GM21786 (cell line): Measurements from ENCODE around the gene WDFY3.

Source experiments
- ATAC-seq: cut with Tn5 transposase; IDR thresholded peaks from one replicate; pipeline ENCODE4 v1.9.1; 2021; ENCODE audit not compliant: unreplicated experiment

The WDFY3 gene

DNA sequence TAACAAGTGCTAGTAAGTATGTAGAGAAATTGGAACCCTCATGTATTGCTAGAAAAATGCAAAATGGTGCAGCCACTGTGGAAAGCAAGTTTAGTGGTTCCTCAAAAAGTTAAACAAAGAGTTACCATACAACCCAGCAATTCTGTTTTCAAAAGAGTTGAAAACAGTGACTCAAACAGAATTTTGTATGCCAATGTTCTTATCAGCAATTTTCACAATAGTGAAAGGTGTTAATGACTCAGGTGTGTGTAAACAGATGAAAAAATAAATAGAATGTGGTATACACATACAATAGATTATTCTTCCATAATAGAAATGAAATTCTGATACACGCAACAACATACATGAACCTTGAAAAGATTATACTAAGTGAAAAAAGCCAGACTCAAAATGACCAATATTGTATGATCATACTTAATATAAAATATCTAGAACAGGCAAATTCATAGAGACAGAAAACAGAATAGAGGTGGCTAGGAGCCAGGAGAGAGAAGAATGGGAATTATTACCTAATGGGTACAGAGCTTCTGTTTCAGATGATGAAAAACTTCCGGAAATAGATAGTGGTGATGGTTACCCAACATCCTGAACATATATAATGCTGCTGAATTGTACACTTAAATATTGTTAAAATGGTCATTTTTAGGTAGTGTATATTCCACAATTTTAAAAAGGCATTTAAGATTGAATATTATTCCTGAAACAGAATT is 51.6 kb downstream of the WDFY3 start:
- ATAC-seq, result no peak

DNA sequence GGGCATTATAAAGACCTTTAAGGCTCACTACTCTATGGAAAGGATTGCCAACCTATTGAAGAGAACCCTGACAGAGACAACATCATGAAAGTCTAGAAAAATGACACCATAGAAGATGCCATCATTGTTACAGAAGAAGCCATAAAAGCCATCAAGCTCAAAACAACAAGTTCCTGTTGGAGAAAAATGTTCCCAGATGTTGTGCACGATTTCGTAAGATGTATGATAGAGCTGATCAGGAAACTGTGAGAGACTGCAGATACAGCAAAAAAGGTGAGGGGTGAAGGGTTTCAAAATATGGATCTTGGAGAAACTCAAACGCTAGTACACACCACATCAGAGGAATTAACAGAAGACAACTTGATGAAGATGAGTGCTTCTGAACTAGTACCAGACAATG is 53.3 kb downstream of the WDFY3 start:
- ATAC-seq, result no peak

DNA sequence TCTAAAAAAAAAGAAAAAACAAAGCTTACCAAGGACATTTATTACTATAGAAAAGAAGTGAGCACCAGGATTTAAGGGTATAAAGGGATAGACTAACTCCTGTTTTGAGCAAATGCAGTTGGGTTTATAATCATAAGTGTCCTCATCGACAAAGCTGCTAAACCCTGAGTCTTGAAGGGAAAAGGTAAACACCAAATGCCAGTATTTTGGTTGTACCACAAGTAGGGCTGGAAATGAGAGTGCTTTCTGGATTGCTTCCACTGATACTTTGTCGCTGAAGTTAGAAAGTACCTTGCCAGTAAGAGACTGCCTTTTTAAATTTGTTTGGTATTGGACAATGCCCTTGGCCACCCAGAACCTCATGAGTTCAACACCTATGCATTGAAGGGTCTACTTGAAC is 53.7 kb downstream of the WDFY3 start:
- ATAC-seq, result no peak

DNA sequence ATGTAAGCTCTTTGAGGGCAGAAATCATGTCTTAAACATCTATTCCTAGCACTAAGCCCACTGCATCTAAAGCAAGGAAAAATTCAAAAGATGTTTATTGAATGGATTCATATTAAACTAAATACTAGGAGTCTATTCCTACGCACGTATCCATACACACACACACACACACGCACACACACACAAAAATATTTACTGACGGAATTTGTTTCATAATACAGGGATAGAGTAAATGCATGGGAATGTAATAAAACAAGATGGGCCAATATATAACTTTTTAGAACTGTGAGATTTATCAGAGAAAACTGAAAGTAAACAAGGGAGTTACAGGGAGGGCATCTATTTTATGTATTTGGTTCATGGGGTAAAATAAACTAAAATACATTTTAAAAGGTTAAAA is 57.6 kb downstream of the WDFY3 start:
- ATAC-seq, result no peak

DNA sequence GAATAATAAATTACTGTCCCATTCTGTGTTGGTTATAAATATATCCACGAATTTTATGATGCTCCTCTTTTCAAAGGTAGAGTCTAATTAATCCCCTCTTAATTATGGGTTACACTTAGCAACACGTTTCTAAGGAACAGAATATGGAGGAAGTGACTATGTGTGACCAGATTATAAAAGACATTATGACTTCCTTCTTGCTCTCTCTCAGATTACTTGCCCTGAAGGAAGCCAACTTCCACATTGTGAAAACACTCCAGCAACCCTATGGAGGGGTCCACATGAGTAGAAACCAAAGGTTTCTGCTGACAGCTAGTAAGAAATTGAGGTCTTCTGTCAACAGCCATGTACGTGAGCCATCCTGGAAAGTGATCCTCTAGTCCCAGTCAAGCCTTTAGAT is 59.3 kb downstream of the WDFY3 start:
- ATAC-seq, result no peak

DNA sequence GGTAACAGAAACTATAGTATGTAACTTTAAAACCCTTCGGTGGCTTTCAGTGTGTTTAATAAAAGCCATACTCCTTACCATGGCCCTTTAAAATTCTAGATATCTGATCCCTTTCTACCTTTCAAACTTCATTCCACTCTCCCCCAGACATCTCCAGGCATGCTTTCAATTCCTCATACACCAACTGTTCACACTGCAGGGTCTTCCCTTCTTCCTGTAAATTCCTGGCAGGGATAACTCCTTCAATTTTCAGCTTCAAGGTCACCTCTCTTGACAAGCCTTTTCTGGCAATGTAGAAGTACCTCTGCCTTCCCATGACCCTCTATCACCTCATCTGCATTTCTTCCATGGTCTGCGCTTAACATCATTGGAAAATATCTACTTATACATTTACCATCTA is 60.8 kb downstream of the WDFY3 start:
- no peak for ATAC-seq

DNA sequence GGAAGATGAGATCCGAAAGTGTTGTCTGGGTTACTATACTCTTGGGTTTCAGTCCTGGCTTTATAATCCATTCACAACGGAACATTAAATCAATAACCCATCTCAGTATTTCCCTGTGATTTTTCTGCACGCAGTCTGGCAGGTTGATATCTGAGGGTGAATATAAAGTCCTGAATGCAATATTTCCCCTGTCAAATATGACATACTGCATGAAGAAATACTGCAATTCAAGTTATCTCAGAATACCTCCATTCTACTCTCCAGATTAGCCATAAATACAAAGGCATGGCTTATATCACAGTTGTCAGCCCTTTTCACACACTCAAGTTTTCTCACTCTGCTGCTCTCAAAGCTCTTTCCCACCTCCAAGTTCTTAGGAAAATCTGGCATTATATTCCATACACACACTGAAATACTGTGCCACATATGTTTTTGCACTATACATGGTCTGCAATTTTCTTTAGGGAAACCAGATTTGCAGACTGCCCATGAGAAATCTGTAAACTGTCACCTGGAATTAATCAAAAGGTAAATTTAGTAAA is 64.7 kb downstream of the WDFY3 start:
- no peak for ATAC-seq

DNA sequence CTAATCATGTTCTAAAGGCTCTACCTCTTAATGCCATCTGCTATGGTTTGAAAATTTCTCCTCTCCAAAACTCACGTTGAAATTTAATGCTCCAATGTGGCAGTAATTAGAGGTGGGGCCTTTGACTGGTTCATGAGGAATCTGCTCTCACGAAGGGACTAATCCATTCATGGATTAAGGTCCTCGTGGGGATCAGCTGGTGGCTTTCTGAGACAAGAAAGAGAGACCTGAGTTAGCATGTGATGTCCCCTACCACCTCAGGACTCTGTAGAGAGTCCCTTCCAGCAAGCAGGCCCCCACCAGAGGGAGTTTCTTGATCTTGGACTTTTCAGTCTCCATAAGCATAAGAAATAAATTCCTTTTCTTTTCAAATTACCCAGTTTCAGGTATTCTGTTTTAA is 65.3 kb downstream of the WDFY3 start:
- ATAC-seq, result no peak

DNA sequence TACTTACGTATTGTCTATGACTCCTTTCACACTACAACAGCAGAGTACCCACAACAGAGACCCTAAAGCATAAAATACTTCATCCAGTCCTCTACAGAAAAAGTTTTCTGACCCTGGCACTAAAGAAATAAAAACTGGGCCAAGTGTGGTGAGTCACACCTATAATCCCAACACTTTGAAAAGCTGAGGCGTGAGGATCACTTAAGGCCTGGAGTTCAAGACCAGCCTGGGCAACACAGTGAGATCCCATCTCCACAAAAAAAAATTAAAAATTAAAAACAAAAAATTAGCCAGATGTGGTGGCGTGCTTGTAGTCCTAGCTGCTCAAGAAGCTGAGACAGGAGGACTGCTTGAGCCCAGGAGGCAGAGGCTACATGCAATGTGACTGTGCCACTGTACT is 66.9 kb downstream of the WDFY3 start:
- no peak for ATAC-seq

DNA sequence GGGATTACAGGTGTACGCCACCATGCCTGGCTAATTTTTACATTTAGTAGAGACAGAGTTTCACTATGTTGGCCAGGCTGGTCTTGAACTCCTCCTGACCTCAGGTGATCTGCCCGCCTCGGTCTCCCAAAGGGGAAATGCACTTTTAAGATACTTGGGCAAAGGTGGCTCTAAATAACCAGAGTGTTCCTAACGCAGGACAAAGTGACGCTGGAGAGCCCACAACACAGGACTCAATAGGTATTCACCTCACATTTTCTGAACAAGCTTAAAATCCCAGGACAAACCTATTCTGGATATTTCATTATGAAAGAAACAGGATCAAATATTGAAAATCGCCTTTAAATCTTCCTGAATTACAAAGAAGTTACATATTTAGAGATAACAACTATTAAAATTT is 69.0 kb downstream of the WDFY3 start:
- no peak for ATAC-seq

DNA sequence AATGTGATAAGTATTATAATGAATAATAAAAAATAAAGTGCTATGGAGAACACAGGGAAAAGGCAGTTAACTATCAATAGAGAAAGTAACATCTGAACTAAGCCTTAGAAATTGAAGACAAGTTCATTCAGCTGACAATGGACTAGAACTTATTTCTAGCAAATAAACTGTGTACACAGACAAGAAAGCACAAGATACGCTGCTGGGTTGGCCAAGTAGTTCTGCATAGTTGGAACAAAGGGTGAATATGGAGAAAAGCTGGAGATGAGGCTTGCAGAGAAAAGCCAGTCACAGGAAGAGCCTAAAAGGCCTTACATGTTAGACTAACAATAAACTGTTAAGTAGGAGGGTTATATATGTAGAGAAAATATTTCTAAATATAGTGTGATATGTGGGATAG is 71.2 kb downstream of the WDFY3 start:
- no peak for ATAC-seq

DNA sequence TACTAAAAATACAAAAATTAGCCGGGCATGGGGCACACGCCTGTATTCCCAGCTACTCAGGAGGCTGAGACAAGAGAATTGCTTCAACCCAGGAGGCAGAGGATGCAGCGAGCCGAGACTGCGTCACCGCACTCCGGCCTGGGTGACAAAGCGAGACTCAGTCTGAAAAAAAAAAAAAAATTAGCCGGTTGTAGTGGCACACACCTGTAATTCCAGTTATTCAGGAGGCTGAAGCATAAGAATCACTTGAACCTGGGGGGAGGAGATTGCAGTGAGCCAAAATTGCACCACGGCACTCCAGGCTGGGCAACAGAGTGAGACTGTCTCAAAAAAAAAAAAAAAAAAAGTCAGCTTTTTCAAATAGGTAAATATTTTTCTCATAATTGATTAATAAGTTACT is 71.9 kb downstream of the WDFY3 start:
- no peak for ATAC-seq

DNA sequence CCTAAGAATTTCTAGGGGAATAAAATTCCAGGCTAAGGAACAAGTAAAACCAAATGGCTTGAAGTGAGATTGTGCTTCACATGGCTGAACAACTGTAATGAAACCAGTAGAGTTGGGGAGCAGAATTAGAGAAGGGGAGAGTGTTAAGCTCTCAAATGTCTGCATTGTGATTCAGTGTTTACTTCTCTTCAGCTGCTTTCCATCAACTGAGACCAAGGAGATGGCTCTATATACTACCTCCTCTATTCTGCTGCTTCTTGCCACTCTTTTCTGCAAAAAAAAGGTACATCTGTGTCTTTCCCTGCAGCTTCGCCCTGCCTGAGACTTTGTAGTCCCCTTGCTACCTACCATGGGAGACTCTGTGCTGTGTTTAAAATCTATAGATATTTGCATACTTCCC is 73.5 kb downstream of the WDFY3 start:
- ATAC-seq, result no peak

DNA sequence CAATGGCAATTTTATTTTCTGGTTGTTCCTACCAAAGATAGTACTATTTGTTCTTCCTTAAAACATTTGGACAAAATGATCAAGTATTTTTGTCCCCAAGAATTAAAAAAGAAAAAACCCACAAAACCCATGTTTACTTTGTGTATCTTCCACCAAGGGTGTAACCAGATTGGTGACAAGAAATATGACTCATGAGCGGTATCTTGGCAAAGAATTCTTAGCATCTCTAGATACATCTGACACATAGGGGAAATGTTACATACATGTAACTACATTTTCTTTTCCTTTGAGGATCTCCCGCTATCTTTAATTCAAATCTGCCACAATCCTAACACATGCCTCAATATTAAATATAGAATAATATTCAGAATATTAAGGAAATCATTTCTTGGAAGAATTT is 78.7 kb downstream of the WDFY3 start:
- no peak for ATAC-seq

DNA sequence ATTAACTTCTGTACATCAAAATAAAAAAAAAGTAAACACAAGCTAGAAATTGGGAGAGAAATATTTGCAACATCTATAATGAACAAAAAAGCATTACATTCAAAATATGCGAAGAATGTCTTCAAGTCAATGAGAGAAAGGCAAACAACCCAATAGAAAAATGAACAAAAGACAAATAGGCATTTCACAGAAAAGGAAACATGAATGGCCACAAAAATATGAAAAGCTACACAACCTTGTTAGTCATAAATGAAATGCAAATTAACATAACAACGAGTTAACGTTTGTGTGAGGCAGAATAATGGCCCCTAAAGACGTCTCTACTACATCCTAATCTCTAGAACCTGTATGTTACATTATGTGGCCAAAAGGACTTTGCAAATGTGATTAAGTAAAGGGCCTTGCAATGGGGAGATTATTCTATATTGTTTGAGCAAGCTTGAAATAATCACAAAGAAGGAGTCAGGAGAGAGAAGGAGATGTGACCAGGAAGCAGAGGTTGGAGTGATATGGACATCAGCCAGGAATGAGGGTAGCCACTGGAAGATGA is 86.8 kb downstream of the WDFY3 start:
- no peak for ATAC-seq

DNA sequence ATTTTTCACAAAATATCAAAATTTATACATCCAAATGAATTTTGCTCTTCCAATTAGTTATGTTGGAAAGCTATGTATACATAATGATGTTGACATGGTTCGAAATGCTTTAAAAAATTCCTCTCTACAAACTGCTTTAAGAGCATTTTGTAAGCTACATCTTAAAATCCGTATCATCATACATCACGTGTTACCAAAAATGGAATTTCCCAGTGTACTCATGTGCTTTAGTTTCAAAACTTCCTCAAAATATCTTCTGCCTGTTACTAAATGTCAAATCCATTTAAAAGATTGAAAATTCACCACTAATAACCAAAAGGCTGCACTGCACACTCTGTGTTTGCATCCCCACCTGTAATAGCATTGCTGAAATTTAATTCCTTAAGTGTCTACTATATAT is 87.9 kb downstream of the WDFY3 start:
- ATAC-seq, result no peak

DNA sequence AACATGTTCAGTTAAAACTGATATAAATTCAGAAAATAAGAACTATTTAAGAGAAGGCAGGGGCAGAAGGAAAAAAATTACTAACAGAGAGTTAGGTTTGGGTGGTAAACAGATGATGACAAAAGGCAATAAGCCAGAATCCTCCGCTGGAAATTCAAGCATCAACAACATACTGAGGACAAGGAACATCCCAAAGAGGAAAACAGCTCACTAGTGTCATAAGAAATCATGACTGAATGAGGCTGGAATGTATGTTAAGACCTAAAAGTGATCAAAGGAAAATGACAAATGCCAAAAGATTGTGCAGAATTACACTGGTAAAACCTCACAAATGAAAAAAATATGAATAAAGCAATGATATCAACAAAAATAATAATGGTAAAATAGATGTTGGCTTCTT is 88.4 kb downstream of the WDFY3 start:
- no peak for ATAC-seq

DNA sequence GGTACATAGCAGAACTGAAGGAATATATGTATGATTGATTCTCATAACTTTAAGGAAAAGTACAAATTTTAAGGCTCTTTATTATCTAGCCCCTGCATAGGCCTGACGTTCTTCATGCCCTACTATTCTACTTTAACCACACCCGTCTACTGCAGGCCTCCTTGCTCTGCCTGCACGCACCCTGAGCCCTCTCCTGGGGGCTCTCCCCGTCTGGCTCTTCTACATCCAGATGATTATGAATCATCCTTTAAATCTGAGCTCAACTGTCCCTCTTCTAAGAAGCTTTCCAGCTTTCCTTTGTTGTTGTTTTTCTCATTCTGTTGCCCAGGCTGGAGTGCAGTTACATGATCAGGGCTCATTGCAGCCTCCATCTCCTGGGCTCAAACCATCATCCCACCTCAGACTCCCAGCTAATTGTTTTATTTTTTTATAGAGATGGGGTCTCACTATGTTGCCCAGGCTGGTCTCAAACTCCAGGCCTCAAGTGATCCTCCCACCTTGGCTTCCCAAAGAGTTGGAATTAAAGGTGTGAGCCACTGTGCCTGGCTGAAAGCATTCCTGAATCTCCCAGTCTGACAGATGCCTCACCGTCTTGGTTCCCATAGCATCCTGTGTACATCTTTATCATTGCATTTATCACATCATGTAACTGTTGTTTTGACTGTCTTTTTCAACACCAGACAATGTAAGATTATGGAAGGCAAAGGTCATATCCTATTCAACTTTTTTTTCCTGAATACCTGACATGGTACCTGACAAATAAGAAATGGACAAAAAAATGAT is 89.2 kb downstream of the WDFY3 start:
- no peak for ATAC-seq

DNA sequence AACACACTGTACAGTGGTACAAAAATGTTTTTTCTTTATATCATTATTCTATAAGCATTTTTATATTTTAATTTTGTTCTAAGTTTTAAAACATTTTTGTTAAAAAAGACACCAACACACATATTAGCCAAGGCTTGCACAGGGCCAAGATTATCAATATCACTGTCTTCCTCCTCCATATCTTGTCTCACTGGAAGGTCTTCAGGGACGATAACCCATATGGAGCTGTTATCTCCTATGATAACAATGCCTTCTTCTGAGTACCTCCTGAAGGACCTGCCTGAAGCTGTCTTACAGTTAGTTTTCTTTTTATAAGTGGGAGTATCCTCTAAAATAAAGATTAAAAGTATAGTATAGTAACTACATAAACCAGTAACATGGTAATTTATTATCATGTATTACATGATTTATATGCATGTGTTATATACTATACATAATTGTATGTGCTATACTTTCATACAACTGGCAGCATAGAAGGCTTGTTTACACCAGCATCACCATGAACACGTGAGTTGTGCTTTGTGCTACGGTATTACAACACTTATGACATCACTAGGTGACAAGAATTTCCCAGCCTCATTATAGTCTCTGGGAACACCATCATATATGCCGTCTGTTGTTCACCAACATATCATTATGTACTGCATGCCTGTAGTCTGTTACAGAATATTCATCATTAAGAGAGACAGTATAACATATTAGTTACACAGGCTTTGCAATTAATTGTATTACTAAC is 90.7 kb downstream of the WDFY3 start:
- no peak for ATAC-seq

DNA sequence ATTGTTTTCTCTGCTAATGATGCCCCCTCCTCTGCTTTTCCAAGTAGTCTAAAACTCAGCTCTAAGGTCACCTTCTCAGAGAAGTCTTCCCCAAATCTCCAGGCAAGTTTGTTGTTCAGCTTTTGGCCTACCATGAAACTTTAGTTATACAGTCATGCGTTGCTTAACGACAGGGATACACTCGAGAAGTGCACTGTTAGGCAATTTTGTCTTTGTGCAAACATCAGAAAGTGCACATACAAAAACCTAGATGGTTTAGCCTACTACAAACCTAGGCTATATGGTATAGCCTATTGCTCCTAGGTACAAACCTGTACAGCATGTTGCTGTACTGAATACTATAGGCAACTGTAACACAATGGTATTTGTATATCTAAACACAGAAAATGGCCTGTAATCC is 91.9 kb downstream of the WDFY3 start:
- no peak for ATAC-seq

DNA sequence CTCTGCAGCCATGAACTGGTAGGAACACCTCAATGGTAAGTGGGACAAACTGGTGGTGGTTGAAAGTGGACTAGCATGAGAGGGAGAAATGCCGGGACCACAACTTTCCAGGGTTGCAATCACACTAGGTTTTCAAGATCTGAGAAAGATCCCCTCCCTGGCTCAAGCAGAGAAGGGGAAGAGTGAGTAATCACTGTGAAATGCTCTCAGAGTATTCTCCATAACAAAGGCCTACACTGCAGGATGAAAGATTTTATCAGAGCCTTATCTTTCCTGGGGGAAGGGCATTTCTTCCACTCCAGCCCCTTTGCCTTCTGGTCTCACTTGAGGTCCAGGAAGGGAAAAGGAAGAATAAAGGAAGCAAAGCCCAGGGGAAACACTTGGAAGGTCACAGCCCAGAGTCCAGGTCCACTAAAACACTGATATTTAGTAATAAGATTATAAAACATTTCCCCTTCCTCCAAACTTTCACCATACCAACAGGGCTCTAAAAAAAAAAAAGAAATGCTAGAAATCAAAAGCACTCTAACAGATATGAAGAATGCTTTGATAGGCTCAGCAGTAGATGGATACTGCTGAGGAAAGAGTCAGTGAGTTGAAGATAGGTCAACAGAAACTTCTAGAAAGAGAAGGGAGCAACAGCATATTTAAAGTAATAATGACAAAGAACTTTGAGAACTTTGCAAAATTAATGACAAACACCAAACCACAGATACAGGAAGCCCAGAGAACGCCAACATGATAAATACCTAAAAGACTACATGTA is 95.9 kb downstream of the WDFY3 start:
- no peak for ATAC-seq
